HCT116 (cell line): ENCODE measurements around the gene DNAJC7. TPM values are rescaled to one million over a fixed set of nuclear protein-coding genes. Genes with fewer than 3 reads are reported as not detected.

Source experiments
- ATAC-seq: fragments of 200-7000 bp; cut with Tn5 transposase; 2 replicates; pipeline ENCODE4 v1.9.1; 2020; ENCODE audit warnings: mild to moderate bottlenecking, moderate library complexity
- BruUV-seq: library from RNA; stranded (reverse); fragments of 400-500 nt; replicated peaks from 2 replicates; lab custom pipeline; 2021; lab: Mats Ljungman, UMichigan
- CTCF ChIA-PET: fragments of 300-600 bp; sonication (Branson Sonifier 250); formaldehyde crosslinking; loops from one replicate; lab custom pipeline; 2021; ENCODE audit warnings: antibody characterized with exemption; lab: Charles Lee
- POLR2A ChIA-PET: fragments of 300-600, 350-600 bp; sonication (Branson Sonifier 250); formaldehyde crosslinking; loops from one replicate; lab custom pipeline; 2021; ENCODE audit warnings: antibody characterized with exemption; lab: Charles Lee
- RAD21 ChIA-PET, 2 experiments: fragments of 300-600 bp; sonication (Branson Sonifier 250); formaldehyde crosslinking; loops; one replicate each; lab custom pipeline; 2023; ENCODE audit warnings: low total read pairs in 2 of 2; ENCODE audit not compliant: uncharacterized antibody in 2 of 2, unreplicated experiment in 2 of 2, low non-redundant PET in 1 of 2; lab: Charles Lee
- DNase-seq: peaks from one replicate; pipeline ENCODE4 v3.0.0-alpha.2; 2010; ENCODE audit warnings: low read depth, low spot score
- H2AFZ ChIP-seq: fragments of 200-600 bp; shearing (Covaris generic), sonication (generic); 2 replicates; pipeline ENCODE4 v1.6.1; 2017; ENCODE audit warnings: low read depth, mixed run types, mixed read lengths, antibody characterized with exemption, low read length; ENCODE audit not compliant: poor library complexity, severe bottlenecking
- H3K27ac ChIP-seq: 2 replicates; pipeline ENCODE4 v1.5.1; 2012; ENCODE audit warnings: low read depth, low read length
- H3K27me3 ChIP-seq: fragments of 200-600 bp; sonication (generic); 2 replicates; pipeline ENCODE4 v1.6.1; 2016; ENCODE audit warnings: mixed run types, low read length, mixed read lengths; ENCODE audit not compliant: insufficient read depth
- H3K36me3 ChIP-seq, 2 experiments: fragments of 200-500 bp in 1 of 2; fragments of 200-600 bp in 1 of 2; sonication (Bioruptor generic) in 1 of 2; sonication (generic) in 1 of 2; 2 replicates each; pipeline versions ENCODE4 v1.5.1 to v1.6.1; 2014 to 2016; ENCODE audit warnings: low read length in 2 of 2, inconsistent platforms in 1 of 2, mixed read lengths in 1 of 2, mixed run types in 1 of 2; ENCODE audit not compliant: insufficient read depth in 2 of 2, control insufficient read depth in 1 of 2
- H3K4me1 ChIP-seq, 2 experiments: fragments of 200-600 bp in 1 of 2; sonication (generic) in 1 of 2; 2 replicates each; pipeline versions ENCODE4 v1.5.1 to v1.6.1; 2012 to 2017; ENCODE audit warnings: low read length in 2 of 2, inconsistent platforms in 1 of 2, mild to moderate bottlenecking in 1 of 2, mixed read lengths in 1 of 2, mixed run types in 1 of 2, moderate library complexity in 1 of 2; ENCODE audit not compliant: insufficient read depth in 2 of 2, control insufficient read depth in 1 of 2
- H3K4me2 ChIP-seq: fragments of 200-600 bp; sonication (generic); 2 replicates; pipeline ENCODE4 v1.6.1; 2017; ENCODE audit warnings: mixed run types, low read length, mixed read lengths
- H3K4me3 ChIP-seq, 2 experiments: fragments of 200-600 bp in 1 of 2; sonication (generic) in 1 of 2; replicated peaks in 1 of 2; 2 replicates each; pipeline ENCODE4 v1.5.1; 2011 to 2016; ENCODE audit warnings: low read length in 2 of 2, control low read depth in 1 of 2, low read depth in 1 of 2, mild to moderate bottlenecking in 1 of 2, mixed read lengths in 1 of 2, mixed run types in 1 of 2
- H3K79me2 ChIP-seq: fragments of 200-600 bp; sonication (generic); 2 replicates; pipeline ENCODE4 v1.6.1; 2017; ENCODE audit warnings: mild to moderate bottlenecking, mixed run types, low read length, moderate library complexity, mixed read lengths; ENCODE audit not compliant: insufficient read depth
- H3K9ac ChIP-seq: fragments of 200-600 bp; sonication (generic); 2 replicates; pipeline ENCODE4 v1.6.1; 2016; ENCODE audit warnings: low read length, mixed read lengths
- H3K9me2 ChIP-seq: fragments of 200-600 bp; sonication (generic), shearing (Covaris generic); 2 replicates; pipeline ENCODE4 v1.6.1; 2017; ENCODE audit warnings: mixed run types, mild to moderate bottlenecking, moderate library complexity; ENCODE audit not compliant: insufficient read depth
- H3K9me3 ChIP-seq, 2 experiments: fragments of 200-500 bp in 1 of 2; fragments of 200-600 bp in 1 of 2; sonication (Bioruptor generic) in 1 of 2; sonication (generic) in 1 of 2; 2 replicates each; pipeline ENCODE4 v1.6.1; 2014 to 2017; ENCODE audit warnings: low read length in 2 of 2, mixed read lengths in 2 of 2, inconsistent platforms in 1 of 2, low read depth in 1 of 2, mild to moderate bottlenecking in 1 of 2, mixed run types in 1 of 2, moderate library complexity in 1 of 2; ENCODE audit not compliant: control insufficient read depth in 1 of 2, insufficient read depth in 1 of 2
- H4K20me1 ChIP-seq: fragments of 200-600 bp; sonication (generic), shearing (Covaris generic); 2 replicates; pipeline ENCODE4 v1.6.1; 2017; ENCODE audit warnings: mixed run types, mild to moderate bottlenecking, moderate library complexity; ENCODE audit not compliant: insufficient read depth
- EZH2phosphoT487 ChIP-seq: fragments of 200-600 bp; IDR thresholded peaks from 2 replicates; pipeline ENCODE4 v1.6.1; 2018; ENCODE audit warnings: antibody characterized with exemption, borderline replicate concordance
- JUND ChIP-seq: IDR thresholded peaks from 2 replicates; pipeline ENCODE4 v1.6.1; 2012
- POLR2AphosphoS5 ChIP-seq: IDR thresholded peaks from 2 replicates; pipeline ENCODE4 v1.6.1; 2011; ENCODE audit warnings: mild to moderate bottlenecking, low read depth, low read length, moderate library complexity
- SIN3A ChIP-seq: IDR thresholded peaks from 2 replicates; pipeline ENCODE4 v1.6.1; 2012; ENCODE audit warnings: low read depth
- SP1 ChIP-seq: IDR thresholded peaks from 2 replicates; pipeline ENCODE4 v1.6.1; 2012; ENCODE audit warnings: low read depth
- SRF ChIP-seq: IDR thresholded peaks from 2 replicates; pipeline ENCODE4 v1.6.1; 2012; ENCODE audit warnings: low read depth
- TCF7L2 ChIP-seq: IDR thresholded peaks from 2 replicates; pipeline ENCODE4 v1.7.0; 2011; ENCODE audit warnings: borderline replicate concordance, inconsistent platforms; ENCODE audit not compliant: insufficient read depth, insufficient read length; ENCODE audit errors: extremely low read depth
- ZFX ChIP-seq: fragments of 450-650 bp; IDR thresholded peaks from 2 replicates; pipeline ENCODE4 v1.6.1; 2017
- intact Hi-C: fragments of 100-400 bp; cut with micrococcal nuclease; formaldehyde crosslinking; loops from 2 replicates; pipeline ENCODE4 v1.10.0; 2022
- total RNA-seq: library from RNA; stranded (reverse); gene quantifications from one replicate; pipeline ENCODE4 v1.2.1, GENCODE V29; 2021; ENCODE audit not compliant: unreplicated experiment
- TF ChIP-seq, protein P1 (sequence below), 3 experiments: fragments of 200-600 bp in 1 of 3; sonication (generic) in 1 of 3; IDR thresholded peaks in 2 of 3; conservative IDR thresholded peaks in 1 of 3; 2 replicates each; pipeline ENCODE4 v1.5.1; 2012 to 2017; ENCODE audit warnings: low read depth in 2 of 3, low read length in 2 of 3, antibody characterized with exemption in 1 of 3, borderline replicate concordance in 1 of 3, control low read depth in 1 of 3, mild to moderate bottlenecking in 1 of 3, mixed read lengths in 1 of 3, mixed run types in 1 of 3, moderate library complexity in 1 of 3; ENCODE audit not compliant: insufficient read depth in 1 of 3
- TF ChIP-seq, protein P2 (sequence below): IDR thresholded peaks from 2 replicates; pipeline ENCODE4 v1.6.1; 2011; ENCODE audit warnings: mild to moderate bottlenecking, low read length, moderate library complexity; ENCODE audit not compliant: insufficient replicate concordance; ENCODE audit errors: extremely low read depth

DNAJC7 gene
- total RNA-seq, 1 experiment from 2014 or later: 113 TPM

DNA sequence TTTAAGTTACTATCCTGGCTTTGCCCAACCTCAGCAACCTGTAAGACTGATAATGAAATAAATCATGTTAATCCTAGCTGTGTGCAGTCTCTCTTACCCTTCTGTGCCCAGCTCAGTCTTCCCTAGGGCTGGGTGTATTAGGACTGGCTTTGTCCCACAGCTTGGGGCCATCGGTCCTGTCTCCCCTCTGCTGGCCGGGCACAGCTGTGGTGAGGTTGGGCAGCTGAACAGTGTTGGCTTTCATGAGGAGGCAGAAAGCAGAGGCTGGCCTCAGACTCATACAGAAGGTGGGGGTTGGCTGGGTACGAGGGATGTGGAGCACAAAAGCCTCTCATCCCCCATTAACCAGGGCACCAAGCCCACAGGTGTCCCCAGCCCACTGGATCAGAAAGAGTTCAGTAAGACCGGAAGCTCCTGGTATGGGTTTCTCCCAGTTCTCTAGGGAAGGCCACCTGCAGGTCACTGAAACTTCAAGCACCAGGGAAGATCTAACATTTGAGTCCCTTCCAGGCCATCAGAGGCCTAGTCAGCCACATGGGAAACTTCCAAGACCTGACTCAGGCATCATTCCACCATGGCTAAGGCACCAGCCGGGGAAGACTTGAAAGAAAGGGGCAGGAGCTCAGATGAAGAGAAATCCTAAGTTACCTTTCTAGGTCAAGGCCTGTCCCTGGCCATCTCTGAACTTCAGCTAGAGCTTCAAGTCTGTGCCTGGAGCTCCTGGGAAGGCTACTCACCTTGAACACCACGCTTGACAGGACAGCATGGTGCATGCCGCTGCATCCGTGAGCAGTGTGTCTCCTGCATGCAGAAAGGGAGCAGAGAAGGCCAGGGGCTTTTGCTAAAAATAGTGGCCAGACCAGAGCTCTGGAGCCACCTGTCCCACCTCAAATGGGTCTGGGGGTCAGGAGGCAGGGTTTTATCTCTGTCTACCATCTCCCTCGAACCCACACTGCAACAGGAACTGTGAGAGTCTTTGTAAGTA lies 41.8 kb downstream of the DNAJC7 start:
- TF ChIP-seq SP1: no peak
- Histone ChIP-seq H3K36me3 (peaks cover 44 to 45% of the 10 kb centered on the region in 2 experiments; a peak in 3 of 4 replicates), H3K9ac (no peak overlapping the region), H3K4me2 (no peak overlapping the region), H3K79me2 (peaks cover 5% of the 10 kb centered on the region; the same call in 1 of the 2 replicates), H3K27ac (no peak overlapping the region), H3K9me2 (no peaks in the 10 kb centered on the region), H3K4me1 (0 out of 4 replicates have a peak, but pooled peaks cover 0 to 2% of the 10 kb centered on the region in 2 experiments), H3K4me3 (no peak overlapping the region), H2AFZ (no peak overlapping the region), H4K20me1 (no peaks in the 10 kb centered on the region), H3K27me3 (no peaks in the 10 kb centered on the region), H3K9me3 (no peaks in the 10 kb centered on the region)
- DNase-seq: no peak
- intact Hi-C loops: no loop called here
- no TSS peak for BruUV-seq
- ChIA-PET POLR2A (no interaction called here), RAD21 (no interaction called here), CTCF (no interaction called here)
- ATAC-seq: no peak

DNA sequence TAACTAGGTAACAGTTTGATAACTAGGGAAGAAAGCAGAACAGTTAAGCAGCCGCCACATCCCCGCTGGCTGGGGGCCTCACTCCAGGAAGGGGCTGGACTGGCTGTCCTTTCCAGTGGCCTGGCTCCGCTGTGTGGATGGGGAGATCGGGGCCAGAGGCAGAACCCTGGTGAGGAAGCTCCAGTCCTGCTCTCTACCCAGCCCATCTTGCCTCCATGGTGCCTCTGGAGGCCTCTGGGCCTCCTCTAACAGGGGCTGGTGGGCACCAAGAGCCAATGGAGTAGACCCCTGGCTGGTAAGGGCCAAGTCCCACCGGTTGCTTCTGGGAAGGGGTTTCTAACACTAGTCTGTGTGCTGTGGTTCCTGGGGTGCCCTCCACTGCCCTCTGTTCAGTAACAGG lies 42.6 kb downstream of the DNAJC7 start:
- ATAC-seq: no peak
- Histone ChIP-seq H3K9ac (no peak overlapping the region), H3K4me2 (no peak overlapping the region), H3K4me3 (no peak overlapping the region), H3K79me2 (peaks cover 5% of the 10 kb centered on the region; the same call in 1 of the 2 replicates), H3K27me3 (no peaks in the 10 kb centered on the region), H3K9me3 (no peaks in the 10 kb centered on the region), H4K20me1 (no peaks in the 10 kb centered on the region), H3K27ac (peak overlapping the region; percentile 5; the same call in 1 of the 2 replicates), H2AFZ (no peak overlapping the region), H3K36me3 (peaks cover 40 to 44% of the 10 kb centered on the region in 2 experiments; a peak in 3 of 4 replicates), H3K9me2 (no peaks in the 10 kb centered on the region), H3K4me1 (0 out of 4 replicates have a peak, but pooled peaks cover 0 to 2% of the 10 kb centered on the region in 2 experiments)
- CTCF ChIA-PET: no interaction called here
- no peak for DNase-seq
- RAD21 ChIA-PET: no interaction called here
- POLR2A ChIA-PET: no interaction called here
- no TSS peak for BruUV-seq
- TF ChIP-seq ZFX: no peak
- TF ChIP-seq EZH2phosphoT487: no peak
- TF ChIP-seq, protein P1, sequence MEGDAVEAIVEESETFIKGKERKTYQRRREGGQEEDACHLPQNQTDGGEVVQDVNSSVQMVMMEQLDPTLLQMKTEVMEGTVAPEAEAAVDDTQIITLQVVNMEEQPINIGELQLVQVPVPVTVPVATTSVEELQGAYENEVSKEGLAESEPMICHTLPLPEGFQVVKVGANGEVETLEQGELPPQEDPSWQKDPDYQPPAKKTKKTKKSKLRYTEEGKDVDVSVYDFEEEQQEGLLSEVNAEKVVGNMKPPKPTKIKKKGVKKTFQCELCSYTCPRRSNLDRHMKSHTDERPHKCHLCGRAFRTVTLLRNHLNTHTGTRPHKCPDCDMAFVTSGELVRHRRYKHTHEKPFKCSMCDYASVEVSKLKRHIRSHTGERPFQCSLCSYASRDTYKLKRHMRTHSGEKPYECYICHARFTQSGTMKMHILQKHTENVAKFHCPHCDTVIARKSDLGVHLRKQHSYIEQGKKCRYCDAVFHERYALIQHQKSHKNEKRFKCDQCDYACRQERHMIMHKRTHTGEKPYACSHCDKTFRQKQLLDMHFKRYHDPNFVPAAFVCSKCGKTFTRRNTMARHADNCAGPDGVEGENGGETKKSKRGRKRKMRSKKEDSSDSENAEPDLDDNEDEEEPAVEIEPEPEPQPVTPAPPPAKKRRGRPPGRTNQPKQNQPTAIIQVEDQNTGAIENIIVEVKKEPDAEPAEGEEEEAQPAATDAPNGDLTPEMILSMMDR (IDR thresholded peaks at IDR 0.05 in 2 of 3, conservative IDR thresholded peaks at IDR 0.05 in 1 of 3; ENCODE audit: borderline replicate concordance in 1 of 3, insufficient read depth in 1 of 3, low read depth in 2 of 3, low read length in 2 of 3): no peak
- TF ChIP-seq SIN3A: no peak
- TF ChIP-seq, protein P2, sequence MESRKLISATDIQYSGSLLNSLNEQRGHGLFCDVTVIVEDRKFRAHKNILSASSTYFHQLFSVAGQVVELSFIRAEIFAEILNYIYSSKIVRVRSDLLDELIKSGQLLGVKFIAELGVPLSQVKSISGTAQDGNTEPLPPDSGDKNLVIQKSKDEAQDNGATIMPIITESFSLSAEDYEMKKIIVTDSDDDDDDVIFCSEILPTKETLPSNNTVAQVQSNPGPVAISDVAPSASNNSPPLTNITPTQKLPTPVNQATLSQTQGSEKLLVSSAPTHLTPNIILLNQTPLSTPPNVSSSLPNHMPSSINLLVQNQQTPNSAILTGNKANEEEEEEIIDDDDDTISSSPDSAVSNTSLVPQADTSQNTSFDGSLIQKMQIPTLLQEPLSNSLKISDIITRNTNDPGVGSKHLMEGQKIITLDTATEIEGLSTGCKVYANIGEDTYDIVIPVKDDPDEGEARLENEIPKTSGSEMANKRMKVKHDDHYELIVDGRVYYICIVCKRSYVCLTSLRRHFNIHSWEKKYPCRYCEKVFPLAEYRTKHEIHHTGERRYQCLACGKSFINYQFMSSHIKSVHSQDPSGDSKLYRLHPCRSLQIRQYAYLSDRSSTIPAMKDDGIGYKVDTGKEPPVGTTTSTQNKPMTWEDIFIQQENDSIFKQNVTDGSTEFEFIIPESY: no peak
- TF ChIP-seq JUND: no peak
- TF ChIP-seq SP1: no peak
- no peak for TF ChIP-seq SRF
- no peak for TF ChIP-seq POLR2AphosphoS5
- TF ChIP-seq TCF7L2: no peak
- intact Hi-C loops: no loop called here
